B cell (primary cell): ENCODE data around the gene ING5. TPM values are rescaled to one million over a fixed set of nuclear protein-coding genes. Genes with fewer than 3 reads are reported as not detected.

Source experiments
- ATAC-seq: fragments of 200-7000 bp; cut with Tn5 transposase; one replicate; pipeline ENCODE4 v1.10.0; 2021; ENCODE audit warnings: low read depth, mild to moderate bottlenecking, moderate number of reproducible peaks, moderate library complexity
- CTCF ChIA-PET: fragments of 350-600 bp; sonication (Branson Sonifier 250); formaldehyde crosslinking; loops from one replicate; lab custom pipeline; 2021; ENCODE audit warnings: antibody characterized with exemption, inconsistent platforms; lab: Charles Lee
- POLR2A ChIA-PET: fragments of 350-600 bp; sonication (Branson Sonifier 250); formaldehyde crosslinking; loops from one replicate; lab custom pipeline; 2021; ENCODE audit warnings: antibody characterized with exemption; lab: Charles Lee
- DNase-seq: peaks from one replicate; pipeline ENCODE4 v3.0.0; 2013
- H2AFZ ChIP-seq: 2 replicates; pipeline ENCODE4 v1.6.1; 2012; ENCODE audit warnings: mild to moderate bottlenecking, low read depth, low read length; ENCODE audit not compliant: insufficient read depth, poor library complexity, severe bottlenecking
- H3K27ac ChIP-seq, 2 donors: 1 replicate in 1 of 2; 2 replicates in 1 of 2; pipeline ENCODE4 v1.5.1; 2012 to 2013; ENCODE audit warnings: low read length in 2 of 2, mild to moderate bottlenecking in 2 of 2, moderate library complexity in 1 of 2
- H3K27me3 ChIP-seq, 4 experiments: fragments of 200-600 bp in 1 of 4; sonication (generic) in 1 of 4; replicated peaks in 1 of 4; 1 replicate in 2 of 4; 2 replicates in 2 of 4; pipeline versions ENCODE4 v1.6.1 to v1.7.0; 2013 to 2016; ENCODE audit warnings: low read length in 3 of 4, mild to moderate bottlenecking in 2 of 4, mixed read lengths in 1 of 4, moderate library complexity in 1 of 4; ENCODE audit not compliant: insufficient read depth in 4 of 4, control insufficient read depth in 3 of 4; ENCODE audit errors: control extremely low read depth in 1 of 4
- H3K36me3 ChIP-seq, 2 experiments: replicated peaks in 1 of 2; 1 replicate in 1 of 2; 2 replicates in 1 of 2; pipeline versions ENCODE4 v1.6.1 to v1.7.1; 2013; ENCODE audit warnings: low read length in 1 of 2; ENCODE audit not compliant: insufficient read depth in 2 of 2, control insufficient read depth in 1 of 2; ENCODE audit errors: control extremely low read depth in 1 of 2, extremely low read depth in 1 of 2
- H3K4me1 ChIP-seq, 2 donors: fragments of 200-600 bp in 1 of 2; sonication (generic) in 1 of 2; 1 replicate in 1 of 2; 2 replicates in 1 of 2; pipeline versions ENCODE4 v1.5.1 to v1.6.1; 2013 to 2017; ENCODE audit warnings: low read length in 2 of 2; ENCODE audit not compliant: control insufficient read depth in 2 of 2, insufficient read depth in 2 of 2
- H3K4me2 ChIP-seq: replicated peaks from 2 replicates; pipeline ENCODE3; 2012; ENCODE audit warnings: mild to moderate bottlenecking, low read depth, low read length; ENCODE audit not compliant: poor library complexity, severe bottlenecking
- H3K4me3 ChIP-seq, 5 experiments: fragments of 200-600 bp in 1 of 5; sonication (generic) in 1 of 5; 1 replicate in 3 of 5; 2 replicates in 2 of 5; pipeline versions ENCODE4 v1.5.1 to v1.7.0; 2011 to 2016; ENCODE audit warnings: low read length in 4 of 5, mild to moderate bottlenecking in 4 of 5, low read depth in 2 of 5, control low read depth in 1 of 5, moderate library complexity in 1 of 5; ENCODE audit not compliant: insufficient read depth in 1 of 5; ENCODE audit errors: control extremely low read depth in 1 of 5, extremely low read depth in 1 of 5
- H3K79me2 ChIP-seq: fragments of 200-600 bp; sonication (generic); one replicate; pipeline ENCODE4 v1.6.0; 2016; ENCODE audit warnings: low read length; ENCODE audit not compliant: control insufficient read depth, insufficient read depth
- H3K9ac ChIP-seq: fragments of 200-600 bp; sonication (generic); 2 replicates; pipeline ENCODE4 v1.6.1; 2017; ENCODE audit warnings: mild to moderate bottlenecking, low read length, moderate library complexity
- H3K9me3 ChIP-seq, 3 donors: one replicate each; pipeline versions ENCODE4 v1.6.1 to v1.7.1; 2013; ENCODE audit warnings: low read length in 2 of 3; ENCODE audit not compliant: control insufficient read depth in 2 of 3, insufficient read depth in 1 of 3; ENCODE audit errors: control extremely low read depth in 1 of 3
- H4K20me1 ChIP-seq: 2 replicates; pipeline ENCODE4 v1.6.0; 2012; ENCODE audit warnings: mild to moderate bottlenecking, low read length; ENCODE audit not compliant: insufficient read depth, control insufficient read depth, poor library complexity, severe bottlenecking
- H3K27ac Mint-ChIP-seq: one replicate; pipeline ENCODE4 v1.8.0; 2021; ENCODE audit warnings: mixed read lengths
- H3K27me3 Mint-ChIP-seq: one replicate; pipeline ENCODE4 v1.8.0; 2021; ENCODE audit warnings: mixed read lengths
- H3K4me1 Mint-ChIP-seq: one replicate; pipeline ENCODE4 v1.8.0; 2021; ENCODE audit warnings: mixed read lengths
- H3K4me3 Mint-ChIP-seq: one replicate; pipeline ENCODE4 v1.8.0; 2021; ENCODE audit warnings: mixed read lengths
- H3K9me3 Mint-ChIP-seq: one replicate; pipeline ENCODE4 v1.8.0; 2022; ENCODE audit warnings: mixed read lengths; ENCODE audit not compliant: insufficient read depth
- EZH2 ChIP-seq: IDR thresholded peaks from 2 replicates; pipeline ENCODE4 v1.6.1; 2012; ENCODE audit warnings: borderline replicate concordance, low read depth, mild to moderate bottlenecking, moderate library complexity, low read length; ENCODE audit not compliant: insufficient read depth, poor library complexity, severe bottlenecking
- WGBS: methylation state at CpG from one replicate; pipeline ENCODE4 v1.1.5; 2013; ENCODE audit warnings: missing lambda C conversion rate; ENCODE audit not compliant: insufficient coverage; 5-methylcytosine and 5-hydroxymethylcytosine counted together
- intact Hi-C: fragments of 100-400 bp; cut with micrococcal nuclease; formaldehyde crosslinking; loops from one replicate; pipeline ENCODE4 v1.10.0; 2022
- polyA plus RNA-seq: library from polyadenylated mRNA; depleted of rRNA; stranded (reverse); fragments of >200 nt; gene quantifications from 2 replicates; pipeline ENCODE4 v1.2.3, GENCODE V29; 2012
- total RNA-seq, 2 donors: library from RNA; stranded (reverse); fragments of 120-200 nt in 1 of 2; gene quantifications; 1 replicate in 1 of 2; 2 replicates in 1 of 2; pipeline versions ENCODE4 v1.2.3 to v1.2.4, GENCODE V29; 2013 to 2022
- TF ChIP-seq, protein P1 (sequence below): fragments of 200-600 bp; IDR thresholded peaks from one replicate; pipeline ENCODE4 v1.8.0; 2022; ENCODE audit warnings: antibody characterized with exemption, mild to moderate bottlenecking

ING5 gene
- total and polyA plus RNA-seq, 2 donors (not counting 1 experiment from before 2014, with no cell fraction given): 70.7 to 82.9 TPM

DNA sequence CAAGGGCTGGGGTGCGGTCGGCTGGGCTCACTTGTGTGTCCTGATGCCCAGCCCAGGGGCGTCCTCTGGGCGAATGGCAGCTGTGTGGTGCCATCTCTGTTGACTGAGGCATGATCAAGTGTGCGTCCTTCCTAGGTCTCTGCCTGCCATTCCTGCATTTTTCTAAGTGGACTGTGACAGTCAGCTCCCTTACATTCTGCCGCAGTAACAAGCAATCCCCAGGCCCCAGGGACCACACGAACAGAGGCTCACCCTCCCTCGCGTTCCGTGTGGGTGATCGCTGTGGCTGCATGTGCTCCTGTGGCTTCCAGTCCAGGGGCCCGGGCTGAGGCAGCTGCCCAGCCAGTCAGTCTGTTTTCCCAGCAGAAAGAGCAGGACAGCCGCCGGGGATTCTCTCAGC lies 50.4 kb downstream of the ING5 start:
- no peak for ATAC-seq
- no peaks in the 10 kb centered on the region for H3K27me3 Mint-ChIP-seq
- no peak overlapping the region for H3K4me3 Mint-ChIP-seq

DNA sequence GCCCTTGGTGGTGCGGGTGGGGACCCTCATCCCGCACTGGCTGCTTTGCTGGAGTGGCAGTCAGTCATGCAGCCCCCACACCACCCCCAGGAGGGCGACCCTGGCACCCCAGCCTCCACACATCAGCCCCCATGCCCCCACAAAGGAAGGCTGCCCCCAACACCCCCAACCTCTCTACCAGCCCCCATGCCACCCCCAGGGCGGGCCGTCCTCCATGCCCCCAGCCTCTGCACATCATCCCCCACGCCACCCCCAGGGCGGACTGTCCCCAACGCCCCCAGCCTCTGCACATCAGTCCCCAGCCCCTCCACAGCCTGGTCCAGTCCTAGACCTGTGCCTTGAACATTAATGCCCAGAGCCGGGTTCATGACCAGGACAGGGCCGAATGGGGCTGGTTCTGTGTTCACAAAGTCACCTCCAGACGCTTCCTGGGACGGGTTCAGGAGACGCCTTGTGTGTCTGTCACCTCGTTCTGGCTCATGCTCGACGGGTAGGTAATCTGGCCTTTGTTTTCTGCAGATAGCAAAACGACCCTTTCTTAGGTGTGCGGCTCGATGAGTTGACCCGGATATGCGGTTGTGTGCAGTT lies 50.9 kb downstream of the ING5 start:
- H3K27ac Mint-ChIP-seq: no peak overlapping the region
- H3K4me3 Mint-ChIP-seq: no peak overlapping the region
- H3K79me2 ChIP-seq: peaks cover 3% of the 10 kb centered on the region
- no peak for DNase-seq
- ChIA-PET POLR2A (no interaction called here), CTCF (no interaction called here)
- no peaks in the 10 kb centered on the region for H3K27me3 ChIP-seq
- no peak overlapping the region for H3K9ac ChIP-seq
- WGBS: 88% methylated on average over 17 of the region's 21 CpGs
- intact Hi-C loops: no loop called here
- no peak for ATAC-seq
- TF ChIP-seq, protein P1, sequence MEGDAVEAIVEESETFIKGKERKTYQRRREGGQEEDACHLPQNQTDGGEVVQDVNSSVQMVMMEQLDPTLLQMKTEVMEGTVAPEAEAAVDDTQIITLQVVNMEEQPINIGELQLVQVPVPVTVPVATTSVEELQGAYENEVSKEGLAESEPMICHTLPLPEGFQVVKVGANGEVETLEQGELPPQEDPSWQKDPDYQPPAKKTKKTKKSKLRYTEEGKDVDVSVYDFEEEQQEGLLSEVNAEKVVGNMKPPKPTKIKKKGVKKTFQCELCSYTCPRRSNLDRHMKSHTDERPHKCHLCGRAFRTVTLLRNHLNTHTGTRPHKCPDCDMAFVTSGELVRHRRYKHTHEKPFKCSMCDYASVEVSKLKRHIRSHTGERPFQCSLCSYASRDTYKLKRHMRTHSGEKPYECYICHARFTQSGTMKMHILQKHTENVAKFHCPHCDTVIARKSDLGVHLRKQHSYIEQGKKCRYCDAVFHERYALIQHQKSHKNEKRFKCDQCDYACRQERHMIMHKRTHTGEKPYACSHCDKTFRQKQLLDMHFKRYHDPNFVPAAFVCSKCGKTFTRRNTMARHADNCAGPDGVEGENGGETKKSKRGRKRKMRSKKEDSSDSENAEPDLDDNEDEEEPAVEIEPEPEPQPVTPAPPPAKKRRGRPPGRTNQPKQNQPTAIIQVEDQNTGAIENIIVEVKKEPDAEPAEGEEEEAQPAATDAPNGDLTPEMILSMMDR: no peak
- no peak for TF ChIP-seq EZH2
- no peak overlapping the region for H3K4me3 ChIP-seq
- H2AFZ ChIP-seq: no peak overlapping the region
- no peaks in the 10 kb centered on the region for H3K4me1 ChIP-seq
- no peaks in the 10 kb centered on the region for H3K27me3 Mint-ChIP-seq
- H3K4me1 Mint-ChIP-seq: no peaks in the 10 kb centered on the region
- no peaks in the 10 kb centered on the region for H3K9me3 ChIP-seq
- no peak overlapping the region for H3K27ac ChIP-seq
- no peaks in the 10 kb centered on the region for H4K20me1 ChIP-seq
- no peak overlapping the region for H3K4me2 ChIP-seq
- no peaks in the 10 kb centered on the region for H3K9me3 Mint-ChIP-seq
- peaks cover 0 to 24% of the 10 kb centered on the region in 2 experiments for H3K36me3 ChIP-seq

More for the DNA sequence above, 50.4 kb downstream of the ING5 start:
- H3K27ac Mint-ChIP-seq: no peak overlapping the region
- Histone ChIP-seq H3K4me2 (no peak overlapping the region), H3K27me3 (no peaks in the 10 kb centered on the region), H3K9ac (no peak overlapping the region), H3K79me2 (peaks cover 3% of the 10 kb centered on the region), H3K4me3 (no peak overlapping the region), H2AFZ (no peak overlapping the region), H3K4me1 (no peaks in the 10 kb centered on the region), H3K27ac (no peak overlapping the region), H3K36me3 (peaks cover 0 to 24% of the 10 kb centered on the region in 2 experiments), H4K20me1 (no peaks in the 10 kb centered on the region), H3K9me3 (no peaks in the 10 kb centered on the region)
- TF ChIP-seq, protein P1: no peak
- no peak for TF ChIP-seq EZH2
- CTCF ChIA-PET: no interaction called here
- POLR2A ChIA-PET: no interaction called here
- over 99% methylated on average over 14 of the region's 14 CpGs for WGBS
- no peaks in the 10 kb centered on the region for H3K9me3 Mint-ChIP-seq
- DNase-seq: no peak
- H3K4me1 Mint-ChIP-seq: no peaks in the 10 kb centered on the region
- intact Hi-C loops: no loop called here
